Hepatocyte (in vitro differentiated cells): ENCODE data around the gene TXNRD2.

Experiments
- EZH2 ChIP-seq: fragments of 200-600 bp; sonication (generic); IDR thresholded peaks from 2 replicates; pipeline ENCODE4 v1.6.1; 2016; ENCODE audit warnings: antibody characterized with exemption, mild to moderate bottlenecking, borderline replicate concordance
- EZH2phosphoT487 ChIP-seq: fragments of 200-600 bp; sonication (generic); IDR thresholded peaks from one replicate; pipeline ENCODE4 v1.6.1; 2018; ENCODE audit warnings: antibody characterized with exemption, mild to moderate bottlenecking, low read depth, moderate library complexity; ENCODE audit not compliant: unreplicated experiment, severe bottlenecking
- TF ChIP-seq, protein P1 (sequence below): fragments of 200-600 bp; sonication (generic); IDR thresholded peaks from 2 replicates; pipeline ENCODE4 v1.5.1; 2016; ENCODE audit warnings: antibody characterized with exemption, mild to moderate bottlenecking; ENCODE audit not compliant: poor library complexity

- no peak for TF ChIP-seq EZH2
- TF ChIP-seq, protein P1, sequence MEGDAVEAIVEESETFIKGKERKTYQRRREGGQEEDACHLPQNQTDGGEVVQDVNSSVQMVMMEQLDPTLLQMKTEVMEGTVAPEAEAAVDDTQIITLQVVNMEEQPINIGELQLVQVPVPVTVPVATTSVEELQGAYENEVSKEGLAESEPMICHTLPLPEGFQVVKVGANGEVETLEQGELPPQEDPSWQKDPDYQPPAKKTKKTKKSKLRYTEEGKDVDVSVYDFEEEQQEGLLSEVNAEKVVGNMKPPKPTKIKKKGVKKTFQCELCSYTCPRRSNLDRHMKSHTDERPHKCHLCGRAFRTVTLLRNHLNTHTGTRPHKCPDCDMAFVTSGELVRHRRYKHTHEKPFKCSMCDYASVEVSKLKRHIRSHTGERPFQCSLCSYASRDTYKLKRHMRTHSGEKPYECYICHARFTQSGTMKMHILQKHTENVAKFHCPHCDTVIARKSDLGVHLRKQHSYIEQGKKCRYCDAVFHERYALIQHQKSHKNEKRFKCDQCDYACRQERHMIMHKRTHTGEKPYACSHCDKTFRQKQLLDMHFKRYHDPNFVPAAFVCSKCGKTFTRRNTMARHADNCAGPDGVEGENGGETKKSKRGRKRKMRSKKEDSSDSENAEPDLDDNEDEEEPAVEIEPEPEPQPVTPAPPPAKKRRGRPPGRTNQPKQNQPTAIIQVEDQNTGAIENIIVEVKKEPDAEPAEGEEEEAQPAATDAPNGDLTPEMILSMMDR, result no peak
- no peak for TF ChIP-seq EZH2phosphoT487
These were observed 32.7 kb upstream of the TXNRD2 start for GRCh38 chr22:19974268-19974861.
